Activated T-helper 9 cell treated with anti-CD3 and anti-CD28 coated beads, Interleukin-2, amount 50 U/mL, for 16 hours (primary cell): ENCODE results near the gene GNA14.
"Not testable (repeated sequence)": the region's sequence is repeated elsewhere in the genome, so short reads cannot be mapped to it uniquely, and the experiment has no call there.

Source experiments
- DNase-seq: peaks from one replicate; pipeline ENCODE4 v3.0.0-alpha.2; 2020; ENCODE audit warnings: low read depth

The GNA14 gene

DNA sequence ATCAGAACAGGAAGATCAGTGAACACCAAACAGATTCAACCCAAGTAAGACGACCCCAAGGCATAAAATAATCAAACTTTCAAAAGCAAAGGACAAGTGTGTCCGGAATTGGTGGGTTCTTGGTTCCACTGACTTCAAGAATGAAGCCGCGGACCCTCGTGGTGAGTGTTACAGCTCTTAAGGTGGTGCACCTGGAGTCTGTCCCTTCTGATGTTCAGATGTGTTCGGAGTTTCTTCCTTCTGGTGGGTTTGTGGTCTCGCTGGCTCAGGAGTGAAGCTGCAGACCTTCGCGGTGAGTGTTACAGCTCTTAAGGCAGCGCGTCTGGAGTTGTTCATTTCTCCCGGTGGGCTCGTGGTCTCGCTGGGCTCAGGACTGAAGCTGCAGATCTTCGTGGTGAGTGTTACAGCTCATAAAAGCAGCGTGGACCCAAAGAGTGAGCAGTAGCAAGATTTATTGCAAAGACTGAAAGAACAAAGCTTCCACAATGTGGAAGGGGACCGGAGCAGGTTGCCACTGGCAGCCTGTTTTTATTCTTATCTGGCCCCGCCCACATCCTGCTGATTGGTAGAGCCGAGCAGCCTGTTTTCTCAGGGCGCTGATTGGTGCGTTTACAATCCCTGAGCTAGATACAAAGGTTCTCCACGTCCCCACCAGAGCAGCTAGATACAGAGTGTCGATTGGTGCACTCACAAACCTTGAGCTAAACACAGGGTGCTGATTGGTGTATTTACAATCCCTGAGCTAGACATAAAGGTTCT is 158.5 kb downstream of the GNA14 start:
- not testable (repeated sequence) for DNase-seq

DNA sequence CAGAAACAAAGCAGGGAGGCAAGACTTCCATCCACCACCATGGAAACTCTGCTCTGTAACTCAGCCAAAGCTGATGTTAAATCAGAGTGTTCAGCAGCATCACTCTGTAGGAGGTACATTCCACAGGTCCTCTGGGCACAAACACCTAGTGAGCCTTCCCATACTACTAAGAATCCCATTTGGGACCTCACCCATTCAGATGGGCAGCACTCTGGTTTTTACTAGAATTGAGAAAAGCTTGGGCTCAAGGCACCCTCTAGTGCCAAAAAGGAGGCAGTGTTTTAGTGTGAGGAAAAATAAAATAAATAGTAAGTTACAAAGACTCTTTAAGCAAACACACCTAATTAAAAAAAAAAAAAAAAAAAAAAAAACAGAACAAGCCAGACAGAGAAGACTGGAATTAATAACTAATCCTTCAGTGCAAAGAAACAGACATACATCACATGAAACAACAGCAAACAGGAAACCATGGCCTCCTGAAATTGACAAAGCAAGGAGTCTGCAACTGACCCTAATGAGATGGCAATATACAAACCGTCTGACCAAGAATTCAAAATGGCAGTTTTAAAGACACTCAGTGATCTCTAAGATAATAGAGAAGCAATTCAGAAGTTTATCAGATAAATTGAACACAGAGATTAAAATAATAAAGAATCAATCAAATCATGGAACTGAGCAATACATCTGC is 159.5 kb downstream of the GNA14 start:
- no peak for DNase-seq

DNA sequence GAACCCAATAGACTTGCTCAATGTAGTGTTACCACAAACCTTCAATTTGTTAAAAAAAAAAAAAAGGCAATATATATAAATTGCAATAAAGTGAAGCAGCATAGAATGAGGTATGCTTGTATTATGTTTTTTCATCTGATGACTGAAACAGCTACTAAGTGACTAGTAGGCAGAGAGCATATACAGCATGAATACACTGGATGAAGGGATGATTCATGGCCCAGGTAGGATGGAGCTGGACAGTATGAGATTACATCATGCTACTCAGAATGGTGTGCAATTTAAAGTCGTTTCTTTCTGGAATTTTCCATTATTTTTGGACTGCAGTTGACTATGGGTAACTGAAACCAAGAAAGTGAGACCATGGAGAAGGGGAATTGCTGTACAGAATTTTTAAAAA is 161.2 kb downstream of the GNA14 start:
- no peak for DNase-seq

DNA sequence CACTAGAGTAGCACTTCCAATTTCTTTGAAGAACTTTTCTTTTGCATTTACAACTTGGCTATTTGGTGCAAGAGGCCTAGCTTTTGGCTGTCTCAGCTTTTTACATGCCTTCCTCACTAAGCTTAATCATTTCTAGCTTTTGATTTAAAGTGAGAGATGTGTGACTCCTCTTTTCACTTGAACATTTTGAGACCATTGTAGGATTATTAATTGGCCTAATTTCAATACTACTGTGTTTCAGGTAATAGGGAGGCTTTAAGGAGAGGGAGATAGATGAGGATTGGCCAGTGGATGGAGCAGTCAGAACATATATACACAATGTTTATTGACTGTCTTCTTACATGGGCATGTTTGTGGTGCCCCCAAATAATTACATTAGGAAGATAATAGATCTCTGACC is 161.7 kb downstream of the GNA14 start:
- no peak for DNase-seq

DNA sequence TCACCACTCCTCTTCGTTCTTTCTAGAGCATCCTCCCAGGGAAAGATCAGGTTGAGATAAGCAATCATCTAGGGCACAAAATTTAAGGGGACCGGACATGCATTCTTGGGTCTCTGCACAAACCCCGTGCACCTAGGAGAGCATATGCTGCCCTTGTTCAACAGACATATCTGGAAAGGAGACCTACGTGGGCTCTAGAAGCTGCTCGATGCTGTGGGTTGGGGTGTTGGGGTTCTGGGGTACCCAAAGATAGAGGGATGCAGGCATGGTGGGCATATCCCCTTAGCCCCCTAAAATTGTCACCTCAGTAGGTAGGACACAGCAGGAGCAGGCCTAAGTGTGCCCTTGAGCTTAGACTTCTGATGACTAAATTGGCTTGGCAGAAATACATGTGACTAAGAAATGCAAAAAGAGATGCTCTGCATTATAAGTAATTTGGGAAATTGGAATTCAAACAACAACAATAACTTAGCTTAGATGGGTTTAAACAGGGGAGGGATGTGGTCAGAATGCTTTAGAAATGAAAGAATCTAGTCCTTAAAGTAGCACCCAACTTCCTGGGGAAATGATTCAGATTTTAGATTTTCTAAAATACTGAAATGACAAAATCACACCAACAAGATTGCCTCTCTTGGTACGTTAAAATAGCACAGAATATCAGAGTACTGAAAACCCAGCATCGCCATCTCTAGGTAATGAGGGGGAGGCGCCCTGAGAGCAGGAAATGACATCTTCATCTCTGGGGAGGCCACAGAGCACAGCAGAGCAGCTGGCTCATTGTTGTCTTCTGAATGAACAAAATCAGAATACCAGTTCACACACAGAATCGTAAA is 172.3 kb downstream of the GNA14 start:
- DNase-seq, result peak; percentile 8

DNA sequence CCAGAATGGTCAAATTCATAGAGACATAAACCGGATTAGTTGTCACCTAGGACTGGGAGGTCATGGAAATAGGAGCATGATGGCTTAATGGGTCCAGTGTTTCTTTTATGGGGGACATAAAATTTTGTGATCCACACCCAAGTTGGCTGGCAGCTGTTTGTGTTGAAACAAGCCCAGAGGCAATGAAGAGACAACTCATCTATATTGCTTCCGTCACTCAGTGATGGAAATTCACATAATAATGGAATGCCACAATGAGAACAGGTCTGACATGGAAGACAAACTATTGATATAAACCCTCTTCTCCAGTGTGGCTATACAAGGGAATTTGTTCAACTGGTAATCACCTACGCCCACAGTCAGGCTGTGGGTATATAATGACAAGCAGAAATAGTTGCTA is 173.2 kb downstream of the GNA14 start:
- no peak for DNase-seq

DNA sequence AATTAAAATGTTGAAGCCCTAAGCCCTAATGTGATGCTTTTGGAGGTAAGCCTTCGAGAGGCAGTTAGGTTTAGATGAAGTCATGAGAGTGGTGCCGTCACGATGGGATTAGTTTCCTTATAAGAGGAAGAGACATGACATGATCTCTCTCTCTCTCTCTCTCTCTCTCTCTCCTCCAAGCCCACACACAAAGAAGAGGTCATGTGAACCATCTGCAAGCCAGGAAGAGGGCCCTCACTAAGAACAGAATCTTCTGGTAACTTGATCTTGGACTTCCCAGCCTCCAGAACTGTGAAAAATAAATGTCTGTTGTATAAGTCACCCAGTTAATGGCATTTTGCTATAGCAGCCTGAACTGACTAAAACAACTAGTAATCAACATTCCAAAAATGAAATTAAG is 175.5 kb downstream of the GNA14 start:
- no peak for DNase-seq

DNA sequence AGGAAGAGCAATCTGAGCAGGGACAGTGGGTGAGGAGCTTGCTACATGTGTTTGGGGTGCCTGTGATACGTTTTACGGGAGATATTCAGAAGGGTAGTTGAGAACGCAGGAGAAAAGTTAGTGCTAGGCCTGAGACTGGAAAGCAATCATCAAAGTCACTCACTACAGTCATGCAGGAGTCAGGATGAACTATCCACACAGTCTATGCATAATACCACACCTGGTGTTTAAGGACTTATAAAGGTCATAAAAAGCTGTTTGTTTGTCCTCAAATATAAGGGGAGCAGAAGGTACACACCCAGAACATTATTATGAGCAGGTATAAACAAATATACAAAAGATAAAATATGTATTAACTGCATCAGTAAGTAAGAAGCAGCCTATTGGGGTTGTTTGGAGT is 176.6 kb downstream of the GNA14 start:
- no peak for DNase-seq

DNA sequence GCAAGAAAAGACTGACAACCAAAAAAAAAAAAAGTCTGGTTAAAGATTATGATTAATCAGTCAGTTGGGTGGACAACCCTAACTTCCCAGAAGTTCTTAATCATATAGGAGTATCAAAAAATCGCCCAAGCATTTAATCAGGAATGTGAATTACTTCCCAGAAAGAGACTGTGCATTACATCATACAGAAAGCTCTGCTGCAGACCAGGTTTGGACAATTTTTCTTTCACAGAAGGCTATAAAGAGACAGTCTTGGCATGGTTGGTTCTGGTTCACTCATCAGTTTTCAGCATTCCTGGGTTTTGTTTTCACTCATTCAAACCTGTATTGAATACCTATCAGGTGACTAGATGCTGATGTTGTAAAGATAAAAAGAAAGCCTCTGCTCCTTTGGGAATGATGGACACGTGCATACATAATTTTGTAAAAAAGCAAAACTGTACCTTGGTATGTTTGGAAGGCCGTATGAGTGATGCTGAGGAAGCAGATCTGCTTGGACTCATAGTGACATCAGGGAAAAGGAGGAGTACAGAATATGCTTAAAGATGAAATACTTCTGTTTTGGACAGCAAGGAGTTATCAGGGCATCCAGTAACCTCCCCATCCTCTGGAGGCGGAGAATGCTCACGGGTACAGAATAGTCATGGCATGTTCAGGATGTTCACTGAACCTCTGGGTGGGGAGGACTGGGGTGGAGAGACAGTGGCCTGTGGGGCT is 178.4 kb downstream of the GNA14 start:
- DNase-seq, result no peak

DNA sequence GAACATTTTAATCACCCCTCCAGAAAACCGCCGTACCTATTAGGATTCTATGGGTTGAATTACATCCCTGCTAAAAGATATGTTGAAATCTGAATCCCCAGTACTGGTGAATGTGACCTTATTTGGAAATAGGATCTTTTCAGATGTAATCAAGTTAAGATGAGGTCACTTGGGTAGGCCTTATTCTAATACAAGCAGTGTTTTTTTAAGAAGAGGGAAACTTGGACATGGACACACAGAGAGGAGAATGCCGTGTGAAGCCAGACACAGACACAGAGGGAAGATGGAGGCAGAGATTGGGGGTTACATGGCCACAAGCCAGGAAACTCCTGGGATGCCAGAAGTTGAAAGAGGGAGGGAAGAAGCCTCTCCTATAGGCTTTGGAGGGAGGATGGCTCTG is 183.5 kb downstream of the GNA14 start:
- no peak for DNase-seq

DNA sequence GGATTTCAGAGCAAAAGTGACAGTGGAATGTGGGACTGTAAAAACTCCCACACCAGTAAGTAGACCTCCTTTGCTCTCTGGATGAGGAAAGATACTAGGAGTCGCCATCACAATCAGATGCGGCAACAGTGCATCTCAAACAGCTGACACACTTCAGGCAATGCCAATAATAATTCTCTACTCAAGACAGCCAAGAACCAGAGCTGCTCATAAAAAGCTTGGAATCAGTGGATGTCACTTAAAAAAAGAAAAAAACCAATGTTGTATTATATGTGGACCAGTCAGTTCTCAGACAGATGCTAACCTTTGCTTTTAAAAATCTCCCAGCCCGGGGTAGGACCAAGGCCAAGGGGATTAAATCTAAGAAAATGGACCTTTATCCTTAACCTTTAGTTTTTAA is 185.0 kb downstream of the GNA14 start:
- no peak for DNase-seq

DNA sequence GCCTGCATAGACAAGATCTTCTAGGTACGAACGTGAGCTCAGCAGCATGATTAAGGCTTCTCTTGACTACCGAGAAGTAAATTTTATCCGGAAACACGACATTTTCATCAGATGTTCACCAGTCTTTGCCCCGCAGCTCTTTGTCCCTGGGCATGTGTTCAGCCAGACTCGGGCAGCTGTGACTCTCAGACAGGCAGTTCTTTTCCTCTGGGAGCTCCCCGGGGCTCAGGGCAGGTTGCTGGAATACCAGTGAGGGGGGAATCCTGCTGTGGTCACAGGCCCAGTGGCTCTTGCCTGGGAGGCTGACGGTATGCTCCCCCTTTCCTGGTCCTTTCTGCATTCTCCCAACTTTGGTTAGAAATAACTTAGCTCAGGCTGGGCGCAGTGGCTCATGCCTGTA is 186.1 kb downstream of the GNA14 start:
- DNase-seq, result no peak

DNA sequence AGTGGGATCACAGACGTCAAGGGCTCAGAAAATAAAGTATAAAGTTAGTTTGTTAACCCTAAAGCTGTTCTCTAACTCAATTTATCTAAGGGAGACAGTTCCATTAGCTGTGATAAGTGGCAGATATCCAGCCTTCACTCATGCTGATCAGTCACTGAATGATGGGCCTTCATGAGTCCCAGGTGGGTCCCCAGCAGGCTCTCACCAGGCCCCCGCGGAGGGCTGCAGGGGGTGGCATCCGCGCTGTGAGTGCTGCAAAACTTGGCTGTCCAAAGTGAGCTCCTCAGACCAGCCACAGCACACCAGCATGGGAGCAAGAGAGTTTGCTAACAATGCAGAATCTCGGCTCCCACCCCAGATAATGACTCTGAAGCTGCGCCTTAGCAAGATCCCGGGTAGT is 187.2 kb downstream of the GNA14 start:
- no peak for DNase-seq

DNA sequence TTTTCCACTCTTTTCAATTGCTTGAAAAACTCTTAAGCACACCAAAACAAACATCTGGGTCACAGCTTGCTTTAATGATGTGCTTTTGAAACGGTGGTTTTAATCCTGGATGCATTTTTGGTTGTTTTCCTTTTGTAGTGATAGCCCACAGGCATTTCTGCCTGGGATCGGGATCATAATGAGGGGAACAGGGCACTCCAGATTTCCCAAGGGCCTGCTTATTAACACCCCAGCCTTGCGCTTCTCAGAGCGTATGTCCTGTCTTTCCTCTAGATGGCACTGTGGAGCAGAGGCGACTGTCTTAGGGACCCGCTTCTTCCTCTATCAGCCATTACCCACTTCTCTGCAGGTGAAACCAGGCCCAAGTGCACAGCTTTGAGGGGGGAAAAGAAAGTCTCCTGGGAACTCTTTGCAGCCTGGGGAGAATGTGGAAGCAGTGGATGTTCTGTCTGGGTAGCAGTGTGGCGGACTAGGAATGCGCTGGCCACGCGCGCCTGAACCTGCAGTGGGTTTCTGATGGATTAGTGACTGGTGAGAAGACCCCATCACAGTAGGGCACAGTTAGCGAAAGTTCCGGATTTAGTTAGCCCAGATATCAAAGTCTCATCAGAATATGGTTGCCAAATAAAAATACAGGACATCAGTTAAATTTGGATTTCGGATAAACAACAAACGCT is 190.1 kb downstream of the GNA14 start:
- DNase-seq, result peak; percentile 13

DNA sequence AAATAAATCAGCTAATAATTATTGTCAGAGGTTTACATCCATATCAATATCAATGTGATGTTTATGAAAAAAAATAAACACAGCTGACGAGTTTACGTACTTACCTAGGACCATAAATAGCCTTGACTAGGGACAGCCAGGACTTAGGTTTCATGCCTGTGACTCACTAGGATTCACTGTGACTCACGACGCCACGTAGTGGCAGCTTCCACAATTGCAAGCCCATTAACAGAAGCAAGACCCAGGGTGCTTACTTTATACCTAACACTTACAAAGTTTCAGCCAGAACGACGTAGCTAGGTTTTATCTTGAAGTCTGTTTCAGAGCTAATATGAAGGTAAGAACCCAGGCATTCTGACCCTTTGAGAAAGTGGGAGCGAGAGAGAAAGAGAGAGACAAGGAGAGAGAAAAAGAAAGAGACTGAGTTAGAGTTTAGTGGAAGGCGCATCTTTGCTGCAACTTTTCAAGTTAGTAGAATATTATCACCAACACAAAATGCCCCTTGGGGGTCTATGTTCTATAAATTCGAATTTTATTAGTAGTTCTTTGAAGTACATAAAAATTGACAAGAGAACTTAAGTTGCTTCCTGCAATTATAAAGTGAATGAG is 191.2 kb downstream of the GNA14 start:
- DNase-seq, result peak; percentile 67

DNA sequence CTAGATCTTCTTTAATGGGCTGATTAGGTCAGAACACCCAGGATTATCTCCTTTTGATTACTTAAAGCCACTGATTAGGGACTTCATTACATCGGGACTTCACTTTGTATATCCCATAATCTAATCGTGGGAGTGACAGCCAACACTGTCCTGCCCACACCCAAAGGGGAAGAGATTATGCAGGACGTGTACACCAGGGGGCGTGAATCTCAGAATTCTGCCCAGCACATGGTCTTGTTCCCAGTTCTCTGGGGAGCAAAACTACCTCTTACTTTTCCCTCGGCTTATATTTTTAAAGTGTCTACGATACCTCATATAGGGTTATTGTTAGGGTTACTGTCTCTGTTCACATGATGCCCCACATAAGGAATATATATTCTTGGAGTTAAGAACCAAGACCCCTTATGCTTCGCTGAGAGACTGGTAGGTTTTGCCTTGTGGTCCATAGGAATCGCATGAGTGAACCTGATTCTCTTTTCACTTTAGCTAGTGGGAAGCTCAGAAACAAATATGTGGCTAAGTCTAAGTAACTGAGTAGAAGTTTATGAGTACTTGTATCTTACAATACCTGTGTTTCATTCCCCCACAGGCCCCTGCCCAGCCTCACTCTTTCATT is 192.7 kb downstream of the GNA14 start:
- no peak for DNase-seq

DNA sequence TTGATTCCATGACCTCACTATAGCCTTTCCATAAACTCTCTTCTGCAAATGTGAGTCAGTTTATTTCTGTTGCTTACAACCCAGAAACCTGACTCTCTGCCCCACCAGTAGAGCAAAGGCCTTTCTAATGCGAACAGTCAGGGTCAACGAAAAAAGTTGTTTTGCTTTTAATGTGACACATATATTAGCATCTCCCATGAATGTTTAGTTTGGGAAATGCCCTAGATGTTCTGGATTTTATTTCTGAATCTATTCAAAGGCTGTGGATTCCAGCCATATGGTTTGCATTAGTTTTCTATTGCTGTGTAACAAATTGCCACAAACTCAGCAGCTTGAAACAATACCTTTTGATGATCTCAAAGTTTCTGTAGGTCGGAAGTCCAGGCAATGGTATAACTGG is 193.5 kb downstream of the GNA14 start:
- DNase-seq, result no peak

DNA sequence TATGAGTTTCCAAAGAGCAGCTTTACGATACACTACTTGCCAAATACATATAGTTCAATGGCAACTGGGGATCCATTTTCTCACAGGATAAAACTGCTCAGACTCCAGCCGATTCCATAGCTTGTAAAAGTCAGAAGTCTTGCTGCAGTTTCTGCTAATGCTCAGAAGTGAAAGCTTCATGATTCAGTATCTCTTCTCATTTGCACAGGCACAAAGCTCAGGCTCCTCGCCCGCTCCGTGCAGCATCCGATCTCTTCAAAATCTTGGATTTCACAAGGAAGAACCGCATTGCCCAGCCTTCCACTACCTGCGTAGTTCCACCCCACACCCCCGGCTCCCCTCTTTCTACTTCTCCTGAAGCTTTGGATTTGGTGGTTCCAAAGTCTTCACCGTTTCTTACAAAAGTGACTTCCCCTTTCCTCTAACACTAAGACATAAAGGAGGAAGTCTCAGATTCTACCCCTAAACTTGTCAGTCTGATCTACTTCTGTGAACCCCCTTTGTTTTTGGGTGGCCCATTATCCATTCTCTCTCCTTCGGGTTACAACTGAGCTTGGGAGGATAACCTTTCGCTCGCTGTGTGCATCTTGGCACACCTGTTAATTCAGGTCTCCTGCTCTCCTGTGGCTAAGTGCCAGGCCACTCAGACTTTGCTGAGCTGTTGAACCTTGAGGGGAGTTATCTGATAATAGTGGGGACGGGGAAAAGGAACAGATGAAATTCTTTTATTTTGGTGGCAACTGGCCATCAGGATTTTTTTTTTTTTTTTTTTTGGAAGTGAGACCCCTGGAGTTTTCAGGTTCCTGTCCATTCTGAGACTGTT is 194.1 kb downstream of the GNA14 start:
- DNase-seq, result no peak

DNA sequence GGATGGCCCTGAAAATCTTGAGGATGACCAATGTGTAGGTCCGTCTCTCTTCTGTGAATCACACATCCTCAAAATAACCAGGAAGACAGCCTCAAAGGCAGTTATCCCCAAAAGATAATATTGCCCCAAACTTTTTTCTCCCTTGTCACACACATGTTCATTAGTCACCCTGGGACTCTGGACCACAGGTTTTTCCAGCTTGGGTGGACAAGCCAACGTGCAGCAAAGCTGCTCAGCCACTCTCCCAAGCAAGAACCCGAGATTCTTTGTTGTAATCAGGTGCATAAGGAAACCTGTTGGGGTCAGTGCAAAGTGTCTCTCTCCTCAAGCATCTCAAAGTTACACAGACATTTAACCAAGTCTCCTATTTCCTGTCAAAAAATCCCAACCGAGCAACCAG is 196.6 kb downstream of the GNA14 start:
- DNase-seq, result no peak

DNA sequence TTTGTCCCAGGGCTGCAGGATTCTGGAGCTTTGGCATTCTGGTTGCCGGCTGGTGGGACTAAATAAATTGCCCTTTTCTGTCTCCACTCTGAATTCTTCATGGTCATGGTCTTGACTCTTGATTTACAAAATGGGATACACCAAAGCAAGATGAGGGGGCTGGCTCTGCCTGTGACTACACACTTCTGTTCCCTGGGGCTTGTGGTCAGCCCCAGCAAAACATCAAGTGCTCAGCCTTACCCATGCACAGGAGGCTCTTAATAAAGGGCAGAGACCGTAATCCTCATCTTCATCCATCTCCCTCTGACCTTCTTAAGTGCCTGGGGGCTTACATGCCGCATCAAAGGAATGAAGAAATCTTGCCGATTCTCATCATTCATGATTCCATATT is 198.0 kb downstream of the GNA14 start:
- no peak for DNase-seq
